K562 (cell line): ENCODE data around the gene ZNHIT6. TPM values are rescaled to one million over a fixed set of nuclear protein-coding genes. Genes with fewer than 3 reads are reported as not detected.
A peak's percentile ranks its signal among the peaks of the same experiment; 100 is the strongest.

Source experiments
- ATAC-seq: fragments of 200-7000 bp; cut with Tn5 transposase; 3 replicates; pipeline ENCODE4 v1.9.1; 2020; ENCODE audit warnings: moderate library complexity
- BruUV-seq: library from RNA; stranded (reverse); fragments of 400-500 nt; replicated peaks from 2 replicates; lab custom pipeline; 2021; lab: Mats Ljungman, UMichigan
- CTCF ChIA-PET: fragments of 300-600 bp; formaldehyde crosslinking; extraction: SDS; loops from one replicate; lab custom pipeline; 2021; ENCODE audit warnings: low intra/inter-chr PET ratio; lab: Yijun Ruan, JAX
- POLR2A ChIA-PET: fragments of 300-600, 350-650 bp; sonication (Branson Sonifier 250); formaldehyde crosslinking; extraction: SDS; loops from one replicate; lab custom pipeline; 2021; ENCODE audit warnings: antibody characterized with exemption, inconsistent platforms; lab: Yijun Ruan, JAX
- DNase-seq, 4 experiments: peaks; one replicate each; pipeline versions ENCODE4 v3.0.0 to v3.0.0-alpha.2; 2011 to 2018; ENCODE audit warnings: low spot score in 3 of 4, mixed read lengths in 3 of 4; ENCODE audit errors: extremely low read depth in 1 of 4
- FAIRE-seq: peaks from 2 replicates; lab custom pipeline; 2011; peaks lifted over from hg19 to GRCh38; lab: Jason Lieb, UNC
- H2AFZ ChIP-seq: 2 replicates; pipeline ENCODE4 v1.6.0; 2011; ENCODE audit warnings: low read depth, low read length, control low read depth, inconsistent platforms
- H3K27ac ChIP-seq: fragments of 200-600 bp; 3 replicates; pipeline ENCODE4 v1.8.0; 2011; ENCODE audit warnings: low read depth, mild to moderate bottlenecking, control low read depth, inconsistent platforms, low read length, moderate library complexity, mixed read lengths; ENCODE audit errors: extremely low read depth
- H3K27me3 ChIP-seq, 2 experiments: fragments of 300-600 bp in 1 of 2; 2 replicates in 1 of 2; 3 replicates in 1 of 2; pipeline versions ENCODE4 v1.6.0 to v1.8.0; 2011; ENCODE audit warnings: inconsistent platforms in 2 of 2, low read length in 2 of 2, mild to moderate bottlenecking in 1 of 2, mixed read lengths in 1 of 2, moderate library complexity in 1 of 2; ENCODE audit not compliant: control insufficient read depth in 2 of 2, insufficient read depth in 2 of 2
- H3K36me3 ChIP-seq: fragments of 300-600 bp; 3 replicates; pipeline ENCODE4 v1.8.0; 2011; ENCODE audit warnings: mild to moderate bottlenecking, low read length, inconsistent platforms; ENCODE audit not compliant: control insufficient read depth, insufficient read depth
- H3K4me1 ChIP-seq, 2 experiments: fragments of 200-600 bp in 1 of 2; replicated peaks in 1 of 2; 2 replicates in 1 of 2; 3 replicates in 1 of 2; pipeline versions ENCODE4 v1.5.1 to v1.8.0; 2011; ENCODE audit warnings: inconsistent platforms in 2 of 2, low read length in 2 of 2, mild to moderate bottlenecking in 1 of 2, mixed read lengths in 1 of 2, moderate library complexity in 1 of 2; ENCODE audit not compliant: control insufficient read depth in 2 of 2, insufficient read depth in 2 of 2
- H3K4me2 ChIP-seq: 2 replicates; pipeline ENCODE4 v1.6.1; 2011; ENCODE audit warnings: low read length, control low read depth, inconsistent platforms, mixed read lengths; ENCODE audit not compliant: insufficient read depth
- H3K4me3 ChIP-seq: fragments of 200-600 bp; sonication (generic), shearing (Covaris generic); 2 replicates; pipeline ENCODE4 v1.5.1; 2016; ENCODE audit warnings: control low read depth, inconsistent platforms
- H3K79me2 ChIP-seq: fragments of 200-600 bp; 3 replicates; pipeline ENCODE4 v1.8.0; 2011; ENCODE audit warnings: low read length, inconsistent platforms; ENCODE audit not compliant: control insufficient read depth, insufficient read depth
- H3K9ac ChIP-seq, 2 experiments: 2 replicates each; pipeline versions ENCODE4 v1.6.0 to v1.6.1; 2011; ENCODE audit warnings: low read depth in 2 of 2, low read length in 2 of 2, control low read depth in 1 of 2, inconsistent platforms in 1 of 2, mild to moderate bottlenecking in 1 of 2, mixed read lengths in 1 of 2; ENCODE audit not compliant: insufficient read depth in 1 of 2
- H3K9me1 ChIP-seq: one replicate; pipeline ENCODE4 v1.6.0; 2011; ENCODE audit warnings: inconsistent platforms, mild to moderate bottlenecking, low read length, moderate library complexity; ENCODE audit not compliant: control insufficient read depth, insufficient read depth
- H3K9me3 ChIP-seq: replicated peaks from 2 replicates; pipeline ENCODE4 v1.5.1; 2011; ENCODE audit warnings: low read depth, low read length, inconsistent platforms; ENCODE audit not compliant: control insufficient read depth, insufficient read depth
- H4K20me1 ChIP-seq: replicated peaks from 2 replicates; pipeline ENCODE4 v1.6.1; 2011; ENCODE audit warnings: low read length, inconsistent platforms, mixed read lengths; ENCODE audit not compliant: control insufficient read depth, insufficient read depth
- CEBPG ChIP-seq, 3 experiments: fragments of 200-800 bp in 1 of 3; sonication (Bioruptor generic) in 1 of 3; sonication (generic) in 1 of 3; formaldehyde crosslinking in 1 of 3; IDR thresholded peaks in 2 of 3; conservative IDR thresholded peaks in 1 of 3; 2 replicates each; pipeline versions ENCODE4 v1.6.1 to v1.8.0; 2016 to 2022; ENCODE audit warnings: missing compliant biosample characterization in 2 of 3, missing genetic modification characterization in 2 of 3, mild to moderate bottlenecking in 1 of 3, missing genetic modification reagents in 1 of 3
- NFE2 ChIP-seq: IDR thresholded peaks from 2 replicates; pipeline ENCODE4 v1.6.1; 2014; ENCODE audit warnings: antibody characterized with exemption, low read depth
- RAD21 ChIP-seq, 2 experiments: fragments of 250-450 bp in 1 of 2; fragments of 450-650 bp in 1 of 2; sonication (Bioruptor Pico) in 1 of 2; formaldehyde crosslinking in 1 of 2; IDR thresholded peaks in 1 of 2; conservative IDR thresholded peaks in 1 of 2; 2 replicates each; pipeline versions ENCODE4 v1.4.0 to v1.8.0; 2020 to 2022; ENCODE audit warnings: mild to moderate bottlenecking in 2 of 2, moderate library complexity in 1 of 2
- TARDBP ChIP-seq: fragments of 450-650 bp; IDR thresholded peaks from 2 replicates; pipeline ENCODE4 v1.6.1; 2016
- ZC3H4 ChIP-seq: sonication (generic); formaldehyde crosslinking; IDR thresholded peaks from 2 replicates; pipeline ENCODE4 v1.9.0; 2021; ENCODE audit warnings: missing genetic modification reagents, borderline replicate concordance
- WGBS: fragments of 100-300 bp; shearing (Covaris generic); methylation state at CpG from one replicate; pipeline ENCODE4 v1.1.6; 2016; ENCODE audit warnings: low coverage, mixed read lengths; ENCODE audit not compliant: insufficient coverage; ENCODE audit errors: missing lambda C conversion rate; 5-methylcytosine and 5-hydroxymethylcytosine counted together
- in situ Hi-C: fragments of 300-500 bp; cut with MboI; formaldehyde crosslinking; loops from 4 replicates; pipeline ENCODE4 v1.15.0; 2018; ENCODE audit warnings: inconsistent platforms, mixed read lengths
- intact Hi-C: fragments of 100-400 bp; cut with micrococcal nuclease; formaldehyde crosslinking; loops from 2 replicates; pipeline ENCODE4 v1.14.2; 2022
- polyA plus RNA-seq, 8 experiments: library from polyadenylated mRNA; depleted of rRNA in 4 of 8; stranded (reverse) in 5 of 8; unstranded in 3 of 8; fragments of >200 nt; fragmentation: Nextera tagmentation in 2 of 8; fragmentation: Illumina TruSeq in 1 of 8; extraction: Ambion mirVana in 2 of 8; extraction: Trizol in 1 of 8; gene quantifications; 2 replicates each; pipeline versions ENCODE4 v1.2.1 to v1.2.3, GENCODE V29; 2011 to 2014; ENCODE audit warnings: inconsistent platforms in 1 of 8, missing spikeins in 1 of 8
- total RNA-seq, 7 experiments: library from RNA; depleted of rRNA in 6 of 7; stranded (reverse); fragments of >200 nt in 6 of 7; fragmentation: Illumina TruSeq in 2 of 7; extraction: Trizol in 2 of 7; gene quantifications; 2 replicates each; pipeline versions ENCODE4 v1.2.1 to v1.2.3, GENCODE V29; 2011 to 2021; ENCODE audit warnings: low replicate concordance in 1 of 7
- TF ChIP-seq, protein P1 (sequence below), 2 experiments: fragments of 450-650 bp in 1 of 2; sonication (generic) in 1 of 2; formaldehyde crosslinking in 1 of 2; IDR thresholded peaks in 1 of 2; conservative IDR thresholded peaks in 1 of 2; 2 replicates each; pipeline versions ENCODE4 v1.6.1 to v1.8.1; 2016 to 2023; ENCODE audit warnings: mild to moderate bottlenecking in 2 of 2, moderate library complexity in 2 of 2, inconsistent platforms in 1 of 2, missing genetic modification reagents in 1 of 2
- TF ChIP-seq, protein P2 (sequence below), 3 experiments: IDR thresholded peaks in 2 of 3; conservative IDR thresholded peaks in 1 of 3; 2 replicates each; pipeline ENCODE4 v1.5.1; 2011 to 2012; ENCODE audit warnings: low read length in 3 of 3, mild to moderate bottlenecking in 3 of 3, control low read depth in 2 of 3, improper control_type of control experiment in 1 of 3, inconsistent platforms in 1 of 3, low read depth in 1 of 3, mixed read lengths in 1 of 3, moderate library complexity in 1 of 3; ENCODE audit not compliant: insufficient read depth in 2 of 3

ZNHIT6 gene
- total and polyA plus RNA-seq, 9 of the 15 experiments (the other 6 are each of a cell fraction or from before 2014, with no cell fraction given): 15.4 to 37.6 (median 21.7) TPM

GRCh38 chr1:85692730-85693314 is 15.4 kb downstream of the ZNHIT6 start:
- Histone ChIP-seq H3K4me1 (no peaks in the 10 kb centered on the region; a peak in 1 of 5 replicates), H2AFZ (no peak overlapping the region), H3K9ac (no peak overlapping the region), H3K36me3 (peaks cover 34% of the 10 kb centered on the region; the same call in 1 of the 3 replicates), H3K79me2 (peaks cover 6% of the 10 kb centered on the region; the same call in 2 of the 3 replicates), H3K4me3 (no peak overlapping the region), H3K9me1 (no peaks in the 10 kb centered on the region)
- FAIRE-seq: peak; percentile 15
- in situ Hi-C loops: loop anchor here (10.0 kb wide), 1 partner anchor 388 kb away; no protein-coding TSS in a partner anchor
- POLR2A ChIA-PET: interaction anchor here (0.6 to 1.4 kb wide), 3 partner anchors 10 to 15 kb away, joined by 3 to 4 read pairs (median 3); partner anchors contain the start of gene ZNHIT6
- no TSS peak for BruUV-seq
- TF ChIP-seq NFE2: no peak
- TF ChIP-seq, protein P1, sequence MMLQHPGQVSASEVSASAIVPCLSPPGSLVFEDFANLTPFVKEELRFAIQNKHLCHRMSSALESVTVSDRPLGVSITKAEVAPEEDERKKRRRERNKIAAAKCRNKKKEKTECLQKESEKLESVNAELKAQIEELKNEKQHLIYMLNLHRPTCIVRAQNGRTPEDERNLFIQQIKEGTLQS (IDR thresholded peaks at IDR 0.05): peak; percentile 27; the same call in 1 of the 2 replicates
- TF ChIP-seq, protein P1 (CRISPR knock-in tag; conservative IDR thresholded peaks at IDR 0.05): no peak
- TF ChIP-seq CEBPG (CRISPR knock-in tag; IDR thresholded peaks at IDR 0.05): no peak
- peak; percentile 11 to 58; a peak in 1 of 4 replicates for TF ChIP-seq CEBPG (tag; conservative IDR thresholded peaks at IDR 0.05 in 1 of 2, IDR thresholded peaks at IDR 0.05 in 1 of 2)
- no peak for TF ChIP-seq TARDBP
- peak; percentile 35 to 53 for TF ChIP-seq RAD21 (CRISPR knock-in tag; conservative IDR thresholded peaks at IDR 0.05 in 1 of 2, IDR thresholded peaks at IDR 0.05 in 1 of 2)
- TF ChIP-seq, protein P2, sequence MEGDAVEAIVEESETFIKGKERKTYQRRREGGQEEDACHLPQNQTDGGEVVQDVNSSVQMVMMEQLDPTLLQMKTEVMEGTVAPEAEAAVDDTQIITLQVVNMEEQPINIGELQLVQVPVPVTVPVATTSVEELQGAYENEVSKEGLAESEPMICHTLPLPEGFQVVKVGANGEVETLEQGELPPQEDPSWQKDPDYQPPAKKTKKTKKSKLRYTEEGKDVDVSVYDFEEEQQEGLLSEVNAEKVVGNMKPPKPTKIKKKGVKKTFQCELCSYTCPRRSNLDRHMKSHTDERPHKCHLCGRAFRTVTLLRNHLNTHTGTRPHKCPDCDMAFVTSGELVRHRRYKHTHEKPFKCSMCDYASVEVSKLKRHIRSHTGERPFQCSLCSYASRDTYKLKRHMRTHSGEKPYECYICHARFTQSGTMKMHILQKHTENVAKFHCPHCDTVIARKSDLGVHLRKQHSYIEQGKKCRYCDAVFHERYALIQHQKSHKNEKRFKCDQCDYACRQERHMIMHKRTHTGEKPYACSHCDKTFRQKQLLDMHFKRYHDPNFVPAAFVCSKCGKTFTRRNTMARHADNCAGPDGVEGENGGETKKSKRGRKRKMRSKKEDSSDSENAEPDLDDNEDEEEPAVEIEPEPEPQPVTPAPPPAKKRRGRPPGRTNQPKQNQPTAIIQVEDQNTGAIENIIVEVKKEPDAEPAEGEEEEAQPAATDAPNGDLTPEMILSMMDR (IDR thresholded peaks at IDR 0.05 in 2 of 3, conservative IDR thresholded peaks at IDR 0.05 in 1 of 3; ENCODE audit: insufficient read depth in 2 of 3, low read depth in 1 of 3, low read length in 3 of 3): peak in 1 of 3 experiments; percentile 50; a peak in 2 of 6 replicates
- no peak for TF ChIP-seq ZC3H4 (CRISPR knock-in tag)
- TF ChIP-seq, all 486 proteins: peak for 4
- intact Hi-C loops: loop anchor here (2.0 to 10.0 kb wide), 3 partner anchors 80 to 748 kb away; partner anchors contain the start of gene CCN1
- H3K27me3 ChIP-seq: no peaks in the 10 kb centered on the region
- H4K20me1 ChIP-seq: no peaks in the 10 kb centered on the region
- no peak overlapping the region for H3K27ac ChIP-seq
- DNase-seq (peak in 1 of 4 experiments; percentile 6), ATAC-seq (peak; percentile 37; the same call in 1 of the 3 replicates)
- CTCF ChIA-PET: interaction anchor here (1.2 to 1.5 kb wide), 2 partner anchors 385 to 748 kb away, joined by 5 to 6 read pairs; no protein-coding TSS in a partner anchor
- 75% methylated on average over 1 of the region's 1 CpG for WGBS
- no peak overlapping the region for H3K4me2 ChIP-seq
- H3K9me3 ChIP-seq: no peaks in the 10 kb centered on the region
